H9 (cell line): ENCODE measurements around the gene PTPRN2. TPM values are rescaled to one million over a fixed set of nuclear protein-coding genes. Genes with fewer than 3 reads are reported as not detected.

ENCODE experiments used
- DNase-seq: peaks from one replicate; pipeline ENCODE4 v3.0.0-alpha.2; 2017
- H2AFZ ChIP-seq: one replicate; pipeline ENCODE4 v1.6.1; 2013; ENCODE audit warnings: mild to moderate bottlenecking, low read length, control low read depth, moderate library complexity
- H2AK5ac ChIP-seq: 2 replicates; pipeline ENCODE4 v1.6.1; 2013; ENCODE audit warnings: low read length, control low read depth, mixed read lengths; ENCODE audit not compliant: insufficient read length
- H2BK120ac ChIP-seq: one replicate; pipeline ENCODE4 v1.6.1; 2013; ENCODE audit warnings: low read depth, mild to moderate bottlenecking, low read length, control low read depth, inconsistent platforms; ENCODE audit not compliant: poor library complexity, severe bottlenecking
- H2BK12ac ChIP-seq: 2 replicates; pipeline ENCODE4 v1.6.1; 2013; ENCODE audit warnings: low read length, control low read depth, mixed read lengths, low read depth; ENCODE audit not compliant: insufficient read length
- H2BK15ac ChIP-seq: 2 replicates; pipeline ENCODE4 v1.6.1; 2013; ENCODE audit warnings: low read depth, low read length, control low read depth
- H2BK20ac ChIP-seq: one replicate; pipeline ENCODE4 v1.6.1; 2013; ENCODE audit warnings: low read depth, mild to moderate bottlenecking, low read length, control low read depth, inconsistent platforms; ENCODE audit not compliant: poor library complexity, severe bottlenecking
- H2BK5ac ChIP-seq: 2 replicates; pipeline ENCODE4 v1.6.1; 2013; ENCODE audit warnings: low read length, control low read depth, mixed read lengths; ENCODE audit not compliant: insufficient read length
- H3K14ac ChIP-seq: 2 replicates; pipeline ENCODE4 v1.6.1; 2013; ENCODE audit warnings: low read length, control low read depth; ENCODE audit not compliant: insufficient read depth
- H3K18ac ChIP-seq: 2 replicates; pipeline ENCODE4 v1.6.1; 2013; ENCODE audit warnings: low read depth, mild to moderate bottlenecking, mixed read lengths, low read length, control low read depth; ENCODE audit not compliant: insufficient read length
- H3K23ac ChIP-seq: 2 replicates; pipeline ENCODE4 v1.6.1; 2013; ENCODE audit warnings: low read length, control low read depth, mixed read lengths, low read depth; ENCODE audit not compliant: insufficient read length
- H3K23me2 ChIP-seq: 2 replicates; pipeline ENCODE4 v1.6.1; 2013; ENCODE audit warnings: low read depth, mild to moderate bottlenecking, mixed read lengths, low read length, control low read depth; ENCODE audit not compliant: insufficient read length, poor library complexity, severe bottlenecking
- H3K27ac ChIP-seq: 2 replicates; pipeline ENCODE4 v1.5.1; 2013; ENCODE audit warnings: low read length, control low read depth, mixed read lengths, low read depth; ENCODE audit not compliant: insufficient read length
- H3K27me3 ChIP-seq: 2 replicates; pipeline ENCODE4 v1.6.1; 2013; ENCODE audit warnings: low read length, control low read depth, inconsistent platforms; ENCODE audit not compliant: insufficient read depth
- H3K4ac ChIP-seq: 2 replicates; pipeline ENCODE4 v1.6.1; 2013; ENCODE audit warnings: low read depth, mild to moderate bottlenecking, control low read depth, inconsistent platforms, low read length, moderate library complexity
- H3K4me1 ChIP-seq: 2 replicates; pipeline ENCODE4 v1.6.1; 2013; ENCODE audit warnings: low read length, control low read depth, inconsistent platforms; ENCODE audit not compliant: insufficient read depth
- H3K4me2 ChIP-seq: 2 replicates; pipeline ENCODE4 v1.6.1; 2013; ENCODE audit warnings: low read length, control low read depth, mixed read lengths; ENCODE audit not compliant: insufficient read length, insufficient read depth
- H3K56ac ChIP-seq: 2 replicates; pipeline ENCODE4 v1.6.1; 2013; ENCODE audit warnings: low read depth, mild to moderate bottlenecking, mixed read lengths, low read length, control low read depth; ENCODE audit not compliant: insufficient read length
- H3K79me1 ChIP-seq: 2 replicates; pipeline ENCODE4 v1.6.1; 2013; ENCODE audit warnings: low read depth, mild to moderate bottlenecking, moderate library complexity, low read length, control low read depth, inconsistent platforms; ENCODE audit not compliant: insufficient read depth, poor library complexity, severe bottlenecking
- H3K79me2 ChIP-seq: 2 replicates; pipeline ENCODE4 v1.6.1; 2013; ENCODE audit warnings: low read length, control low read depth, inconsistent platforms; ENCODE audit not compliant: insufficient read depth
- H3K9ac ChIP-seq: 2 replicates; pipeline ENCODE4 v1.6.1; 2013; ENCODE audit warnings: low read length, control low read depth, mixed read lengths; ENCODE audit not compliant: insufficient read length; ENCODE audit errors: extremely low read depth
- H3K9me3 ChIP-seq: one replicate; pipeline ENCODE4 v1.6.1; 2013; ENCODE audit warnings: low read depth, low read length, inconsistent platforms; ENCODE audit not compliant: control insufficient read depth
- H3T11ph ChIP-seq: one replicate; pipeline ENCODE4 v1.6.1; 2013; ENCODE audit warnings: mild to moderate bottlenecking, low read length, control low read depth, inconsistent platforms
- H4K20me1 ChIP-seq: one replicate; pipeline ENCODE4 v1.6.1; 2013; ENCODE audit not compliant: control insufficient read depth, insufficient read length, insufficient read depth
- H4K5ac ChIP-seq: 2 replicates; pipeline ENCODE4 v1.6.1; 2013; ENCODE audit warnings: low read depth, mild to moderate bottlenecking, mixed read lengths, low read length, control low read depth; ENCODE audit not compliant: insufficient read length
- H4K8ac ChIP-seq: replicated peaks from 2 replicates; pipeline ENCODE4 v1.6.1; 2013; ENCODE audit warnings: low read length, control low read depth, mixed read lengths, low read depth; ENCODE audit not compliant: insufficient read length
- H4K91ac ChIP-seq: 2 replicates; pipeline ENCODE4 v1.6.1; 2013; ENCODE audit warnings: low read depth, mild to moderate bottlenecking, moderate library complexity, mixed read lengths, low read length, control low read depth; ENCODE audit not compliant: insufficient read length
- H3K27ac Mint-ChIP-seq, 3 experiments: 2 replicates in 2 of 3; 3 replicates in 1 of 3; pipeline ENCODE4 v1.8.0; 2020 to 2021; ENCODE audit warnings: mixed read lengths in 3 of 3, mild to moderate bottlenecking in 1 of 3, moderate library complexity in 1 of 3
- H3K27me3 Mint-ChIP-seq: 2 replicates; pipeline ENCODE4 v1.8.0; 2021; ENCODE audit warnings: low read depth, mild to moderate bottlenecking, moderate library complexity, mixed read lengths
- H3K36me3 Mint-ChIP-seq, 3 experiments: 2 replicates in 2 of 3; 3 replicates in 1 of 3; pipeline ENCODE4 v1.8.0; 2020 to 2021; ENCODE audit warnings: low read depth in 3 of 3, mixed read lengths in 3 of 3; ENCODE audit not compliant: insufficient read depth in 1 of 3
- H3K4me1 Mint-ChIP-seq, 2 experiments: 2 replicates each; pipeline ENCODE4 v1.8.0; 2020; ENCODE audit warnings: mixed read lengths in 2 of 2
- H3K4me3 Mint-ChIP-seq, 2 experiments: 2 replicates in 1 of 2; 3 replicates in 1 of 2; pipeline ENCODE4 v1.8.0; 2020 to 2021; ENCODE audit warnings: mild to moderate bottlenecking in 2 of 2, mixed read lengths in 2 of 2, moderate library complexity in 1 of 2
- H3K9me3 Mint-ChIP-seq, 2 experiments: 2 replicates in 1 of 2; 3 replicates in 1 of 2; pipeline ENCODE4 v1.8.0; 2020; ENCODE audit warnings: mild to moderate bottlenecking in 2 of 2, mixed read lengths in 2 of 2, moderate library complexity in 1 of 2
- CTCF ChIP-seq: fragments of 200-600 bp; sonication (generic); conservative IDR thresholded peaks from 3 replicates; pipeline ENCODE4 v1.8.0; 2021; ENCODE audit warnings: antibody characterized with exemption, mild to moderate bottlenecking
- WGBS: extraction: QIAGEN DNeasy Blood & Tissue Kit; methylation state at CpG from one replicate; pipeline ENCODE4 v1.1.7; 2013; ENCODE audit warnings: missing lambda C conversion rate, low lambda C conversion rate, mixed read lengths; ENCODE audit not compliant: insufficient read length; ENCODE audit errors: extremely low coverage; 5-methylcytosine and 5-hydroxymethylcytosine counted together
- total RNA-seq: library from RNA; stranded (reverse); gene quantifications from 2 replicates; pipeline ENCODE4 v1.2.1, GENCODE V29; 2021

The PTPRN2 gene
- total RNA-seq, 1 experiment from 2014 or later = 5.2 TPM

DNA sequence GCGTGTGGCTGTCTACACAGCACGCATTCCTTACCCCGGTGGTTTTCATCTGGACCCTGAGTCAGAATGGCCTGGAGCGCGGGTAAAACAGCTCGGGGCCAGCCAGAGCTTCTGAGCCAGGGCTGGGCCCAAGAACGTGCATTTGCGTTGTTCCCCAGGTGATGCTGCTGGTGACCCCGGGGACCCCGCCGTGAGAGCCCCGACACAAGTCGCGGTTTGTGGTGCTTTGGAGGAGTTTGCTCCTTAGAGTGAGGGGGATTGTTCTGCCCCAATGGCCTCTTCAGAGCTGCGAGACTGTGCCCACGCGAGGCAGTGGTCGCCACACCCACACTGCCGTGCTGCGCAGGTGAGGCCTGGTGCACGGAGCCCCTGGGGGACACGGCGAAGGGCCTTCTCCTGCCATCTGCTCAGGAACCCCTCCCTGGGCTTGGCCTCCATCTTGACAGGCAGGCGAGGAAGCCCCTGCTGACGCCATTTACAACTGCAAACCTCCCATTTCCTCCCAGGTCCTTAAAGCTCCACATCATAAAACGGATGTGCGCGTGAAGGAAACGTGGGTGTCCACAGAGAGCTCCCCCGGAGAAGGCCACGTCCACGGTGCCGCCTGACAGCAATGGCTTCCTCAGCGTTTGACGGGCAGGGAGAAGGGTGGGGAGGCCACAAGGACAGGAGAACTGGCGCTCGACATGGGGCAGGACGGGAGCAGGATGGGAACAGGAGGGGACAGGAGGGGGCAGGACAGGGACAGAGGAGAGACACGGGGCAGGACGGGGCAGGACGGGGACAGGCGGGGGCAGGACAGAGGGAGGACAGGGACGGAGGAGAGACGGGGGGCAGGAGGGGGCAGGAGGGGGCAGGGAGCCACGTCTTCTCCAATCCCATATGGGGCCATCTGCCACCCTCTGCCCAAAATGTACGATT lies 773.6 kb downstream of the PTPRN2 start:
- no CpG with 5 or more reads among the region's 46 CpGs for WGBS

More for the DNA sequence above, 773.6 kb downstream of the PTPRN2 start:
- Histone ChIP-seq H3K79me1 (no peaks in the 10 kb centered on the region), H3T11ph (no peak overlapping the region), H2BK20ac (no peak overlapping the region), H3K9ac (no peak overlapping the region), H3K27me3 (no peaks in the 10 kb centered on the region; the same call in 1 of the 2 replicates), H2BK120ac (no peak overlapping the region), H2BK12ac (no peak overlapping the region), H3K18ac (no peak overlapping the region), H3K27ac (no peak overlapping the region), H2BK5ac (no peak overlapping the region), H3K56ac (no peak overlapping the region), H3K23me2 (no peaks in the 10 kb centered on the region), H4K20me1 (no peaks in the 10 kb centered on the region), H3K4ac (no peak overlapping the region), H2BK15ac (no peak overlapping the region), H4K5ac (no peak overlapping the region), H3K14ac (no peak overlapping the region), H3K79me2 (no peaks in the 10 kb centered on the region), H2AFZ (no peak overlapping the region), H3K4me2 (no peak overlapping the region), H3K4me1 (no peaks in the 10 kb centered on the region; the same call in 1 of the 2 replicates), H4K91ac (no peak overlapping the region), H3K23ac (no peak overlapping the region), H2AK5ac (no peak overlapping the region), H4K8ac (no peak overlapping the region), H3K9me3 (peaks cover 6% of the 10 kb centered on the region)
- Mint-ChIP-seq H3K4me3 (no peak overlapping the region), H3K4me1 (peaks cover 2 to 7% of the 10 kb centered on the region in 2 experiments; a peak in 3 of 4 replicates), H3K36me3 (peaks cover 2 to 13% (median 3%) of the 10 kb centered on the region in 3 experiments; a peak in 5 of 7 replicates), H3K9me3 (peaks cover 13 to 15% of the 10 kb centered on the region in 2 experiments), H3K27me3 (peaks cover 2% of the 10 kb centered on the region), H3K27ac (no peak overlapping the region)
- no peak for TF ChIP-seq CTCF
- no peak for DNase-seq
